T-helper 1 cell treated with Interleukin-12 subunit alpha and Interleukin-12 subunit beta and Interleukin-4 antibody, amounts not matched to agents 30 μg/mL and 1 μg/mL, for 36 hours (primary cell): ENCODE data around the gene SMC5.
A peak's percentile ranks its signal among the peaks of the same experiment; 100 is the strongest.

ENCODE experiments used
- H3K27ac Mint-ChIP-seq: one replicate; pipeline ENCODE4 v1.8.0; 2021; ENCODE audit warnings: mild to moderate bottlenecking, mixed read lengths
- H3K27me3 Mint-ChIP-seq: one replicate; pipeline ENCODE4 v1.8.0; 2021; ENCODE audit warnings: low read depth, mixed read lengths
- H3K36me3 Mint-ChIP-seq: one replicate; pipeline ENCODE4 v1.8.0; 2021; ENCODE audit warnings: low read depth, mixed read lengths
- H3K4me1 Mint-ChIP-seq: one replicate; pipeline ENCODE4 v1.8.0; 2021; ENCODE audit warnings: low read depth, mixed read lengths
- H3K4me3 Mint-ChIP-seq: one replicate; pipeline ENCODE4 v1.8.0; 2021; ENCODE audit warnings: mild to moderate bottlenecking, moderate library complexity, mixed read lengths
- H3K9me3 Mint-ChIP-seq: one replicate; pipeline ENCODE4 v1.8.0; 2021; ENCODE audit warnings: mixed read lengths

The SMC5 gene

DNA sequence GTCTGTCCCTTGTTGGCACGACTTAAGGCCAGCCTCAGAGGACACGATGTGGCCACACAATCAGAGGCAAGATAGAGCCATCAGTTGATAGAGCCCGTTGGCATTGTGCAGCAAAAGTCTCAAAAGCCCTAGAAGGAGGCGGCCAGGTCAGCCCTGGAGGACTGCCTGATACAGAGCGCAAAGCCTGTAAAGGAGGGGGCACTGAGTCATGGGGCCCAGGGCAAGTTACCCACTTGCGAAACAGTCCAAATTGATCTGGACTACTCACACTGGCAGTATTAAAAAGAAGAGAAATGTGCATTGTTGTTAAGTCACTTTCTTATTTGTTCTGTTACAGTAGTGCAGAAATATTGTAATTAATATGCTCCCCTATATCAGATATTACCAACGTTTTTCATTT, 104.2 kb downstream of the SMC5 start:
- H3K36me3 Mint-ChIP-seq: peaks cover 2% of the 10 kb centered on the region
- no peak overlapping the region for H3K27ac Mint-ChIP-seq
- H3K4me1 Mint-ChIP-seq: no peaks in the 10 kb centered on the region
- no peak overlapping the region for H3K4me3 Mint-ChIP-seq
- H3K9me3 Mint-ChIP-seq: no peaks in the 10 kb centered on the region
- no peaks in the 10 kb centered on the region for H3K27me3 Mint-ChIP-seq

DNA sequence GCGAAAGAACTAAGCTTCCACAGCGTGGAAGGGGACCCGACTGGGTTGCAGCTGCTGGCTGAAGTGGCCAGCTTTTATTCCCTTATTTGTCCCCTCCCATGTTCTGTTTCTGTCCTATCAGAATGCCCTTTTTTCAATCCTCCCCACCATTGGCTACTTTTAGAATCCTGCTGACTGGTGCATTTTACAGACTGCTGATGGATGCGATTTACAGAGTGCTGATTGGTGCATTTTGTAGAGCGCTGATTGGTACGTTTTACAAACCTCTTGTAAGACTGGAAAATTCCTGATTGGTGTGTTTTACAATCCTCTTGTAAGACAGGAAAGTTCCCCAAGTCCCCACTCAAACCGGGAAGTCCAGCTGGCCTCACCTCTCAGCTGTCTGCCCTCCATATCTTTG, 105.0 kb downstream of the SMC5 start:
- H3K36me3 Mint-ChIP-seq: peaks cover 2% of the 10 kb centered on the region
- H3K9me3 Mint-ChIP-seq: no peaks in the 10 kb centered on the region
- no peaks in the 10 kb centered on the region for H3K27me3 Mint-ChIP-seq
- H3K27ac Mint-ChIP-seq: no peak overlapping the region
- H3K4me1 Mint-ChIP-seq: no peaks in the 10 kb centered on the region
- H3K4me3 Mint-ChIP-seq: no peak overlapping the region

DNA sequence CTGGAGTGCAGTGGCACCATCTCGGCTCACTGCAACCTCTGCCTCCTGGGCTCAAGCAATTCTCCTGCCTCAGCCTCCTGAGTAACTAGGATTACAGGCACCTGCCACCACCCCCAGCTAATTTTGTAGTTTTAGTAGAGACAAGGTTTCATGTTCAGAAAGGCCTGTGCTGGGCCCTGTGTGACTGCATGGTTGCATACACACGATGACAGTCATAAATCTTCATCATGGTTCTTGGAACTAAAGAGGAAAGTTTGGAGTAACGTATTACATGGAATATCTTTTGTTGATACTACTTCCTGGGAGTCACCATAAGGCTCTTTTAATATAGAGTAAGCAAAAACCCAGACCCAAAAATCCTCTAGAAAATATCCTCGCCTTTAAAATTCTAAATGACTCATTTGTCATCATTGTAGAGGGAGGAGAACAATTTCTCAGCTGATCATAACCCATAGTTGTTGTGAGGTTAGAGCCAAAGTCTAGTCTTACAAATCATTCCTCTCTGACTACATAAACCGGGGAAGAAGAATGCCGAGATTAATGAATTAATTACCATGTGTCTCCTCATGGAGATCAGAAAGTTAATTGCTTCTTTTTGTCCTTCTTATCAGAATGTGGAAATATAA, 108.6 kb downstream of the SMC5 start:
- H3K27me3 Mint-ChIP-seq: no peaks in the 10 kb centered on the region
- H3K36me3 Mint-ChIP-seq: peaks cover 2% of the 10 kb centered on the region
- no peaks in the 10 kb centered on the region for H3K9me3 Mint-ChIP-seq
- no peak overlapping the region for H3K4me3 Mint-ChIP-seq
- no peak overlapping the region for H3K27ac Mint-ChIP-seq
- no peaks in the 10 kb centered on the region for H3K4me1 Mint-ChIP-seq

DNA sequence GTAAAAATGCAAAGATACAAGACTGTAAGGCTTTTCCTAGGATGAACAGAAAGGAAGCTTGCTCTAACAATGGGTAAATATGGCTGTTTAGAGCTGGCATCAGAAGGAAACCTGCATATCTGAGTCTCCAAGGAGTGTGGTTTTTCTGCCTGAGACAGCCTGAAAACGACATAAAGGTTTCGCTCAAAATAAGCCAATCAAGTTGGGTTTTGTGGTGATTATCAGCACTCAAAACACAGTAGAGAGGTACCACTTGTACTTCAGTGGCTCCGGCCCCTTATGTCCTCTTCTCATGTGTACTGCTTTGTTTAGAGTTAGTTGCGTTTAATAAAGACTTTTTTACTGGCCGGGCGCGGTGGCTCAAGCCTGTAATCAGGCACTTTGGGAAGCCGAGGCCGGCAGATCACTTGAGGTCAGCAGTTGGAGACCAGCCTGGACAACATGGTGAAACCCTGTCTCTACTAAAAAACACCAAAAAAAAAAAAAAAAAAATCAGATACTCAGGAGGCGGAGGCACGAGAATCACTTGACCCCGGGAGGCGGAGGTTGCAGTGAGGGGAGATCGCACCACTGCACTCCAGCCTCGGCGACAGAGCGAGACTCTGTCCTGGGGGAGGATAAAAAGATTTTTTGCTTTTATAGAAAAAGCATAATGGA, 116.3 kb downstream of the SMC5 start:
- no peak overlapping the region for H3K4me3 Mint-ChIP-seq
- H3K27me3 Mint-ChIP-seq: no peaks in the 10 kb centered on the region
- no peaks in the 10 kb centered on the region for H3K36me3 Mint-ChIP-seq
- no peaks in the 10 kb centered on the region for H3K4me1 Mint-ChIP-seq
- no peak overlapping the region for H3K27ac Mint-ChIP-seq
- no peaks in the 10 kb centered on the region for H3K9me3 Mint-ChIP-seq

DNA sequence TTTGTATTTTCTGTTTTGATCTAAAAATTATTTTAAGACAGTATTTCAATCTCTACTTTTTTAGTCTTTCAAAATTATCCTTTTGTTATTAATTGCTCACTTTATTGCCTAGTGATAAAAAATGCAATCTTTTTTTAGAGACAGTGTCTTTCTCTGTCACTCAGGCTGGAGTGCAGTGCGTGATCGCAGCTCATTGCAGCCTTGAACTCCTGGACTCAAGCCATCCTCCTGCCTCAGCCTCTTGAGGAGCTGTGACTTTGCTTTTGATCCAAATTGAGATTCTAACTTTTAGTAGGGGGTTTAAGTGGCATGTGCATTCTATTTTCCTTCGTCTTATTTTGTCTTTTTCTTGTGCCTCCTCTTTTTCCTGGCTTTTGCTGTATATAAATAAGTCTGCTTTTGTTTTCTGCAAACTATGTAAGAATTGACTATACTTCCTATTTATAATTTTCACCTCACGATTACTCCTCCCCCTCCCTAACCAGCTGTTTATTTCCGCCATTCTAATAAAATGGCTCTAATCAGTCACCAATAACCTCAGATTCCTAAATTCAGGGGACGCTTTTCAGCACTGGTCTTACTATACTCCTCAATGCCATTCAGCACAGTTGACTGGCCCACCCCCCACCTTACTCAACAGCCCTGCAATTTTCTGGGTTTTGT, 123.4 kb downstream of the SMC5 start:
- H3K4me1 Mint-ChIP-seq: no peaks in the 10 kb centered on the region
- no peak overlapping the region for H3K4me3 Mint-ChIP-seq
- H3K36me3 Mint-ChIP-seq: peaks cover 11% of the 10 kb centered on the region
- H3K27me3 Mint-ChIP-seq: no peaks in the 10 kb centered on the region
- no peak overlapping the region for H3K27ac Mint-ChIP-seq
- H3K9me3 Mint-ChIP-seq: no peaks in the 10 kb centered on the region

DNA sequence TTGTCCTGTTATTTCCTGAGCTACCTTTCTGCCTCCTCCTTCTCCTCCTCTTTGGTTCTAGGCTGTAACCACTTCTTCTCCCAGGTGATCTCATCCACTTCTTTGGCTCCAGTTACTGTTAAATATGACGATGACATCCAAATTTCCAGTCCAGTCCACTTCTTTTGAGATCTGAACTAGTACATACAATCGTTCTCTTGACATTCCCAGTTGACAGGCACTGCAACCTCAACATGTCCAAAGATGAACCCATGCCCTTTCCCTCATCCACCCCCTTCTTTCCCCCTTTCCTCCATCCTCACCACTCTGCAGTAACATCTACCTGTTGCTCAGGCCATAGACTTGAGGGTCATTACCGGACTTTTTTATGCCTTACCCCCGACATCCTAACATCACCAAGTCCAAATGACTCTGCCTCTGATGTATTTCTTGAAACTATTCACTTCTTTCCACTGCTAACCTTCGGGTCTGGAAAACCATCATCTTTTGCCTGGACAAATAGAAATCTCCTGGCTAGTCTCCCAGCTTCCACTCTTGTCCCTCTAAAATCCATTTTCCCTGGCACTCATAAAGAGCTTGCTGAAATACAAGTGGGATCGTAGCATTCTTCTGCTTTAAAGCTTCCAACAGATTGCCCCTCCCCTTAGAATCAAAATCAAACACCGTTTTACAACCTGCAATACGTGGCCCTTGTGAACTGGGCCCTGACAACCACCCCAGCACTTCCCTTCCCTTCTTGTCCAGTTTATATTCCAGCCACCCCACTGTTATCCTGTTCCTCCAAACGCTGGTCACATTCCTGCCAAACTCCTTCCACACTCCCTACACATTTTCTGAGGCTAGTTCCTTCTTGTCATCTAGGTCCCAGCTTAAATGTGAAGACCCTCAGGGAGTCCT, 124.2 kb downstream of the SMC5 start:
- Mint-ChIP-seq H3K36me3 (peaks cover 17% of the 10 kb centered on the region), H3K4me3 (no peak overlapping the region), H3K9me3 (no peaks in the 10 kb centered on the region), H3K27ac (no peak overlapping the region), H3K4me1 (peaks cover 2% of the 10 kb centered on the region), H3K27me3 (no peaks in the 10 kb centered on the region)

DNA sequence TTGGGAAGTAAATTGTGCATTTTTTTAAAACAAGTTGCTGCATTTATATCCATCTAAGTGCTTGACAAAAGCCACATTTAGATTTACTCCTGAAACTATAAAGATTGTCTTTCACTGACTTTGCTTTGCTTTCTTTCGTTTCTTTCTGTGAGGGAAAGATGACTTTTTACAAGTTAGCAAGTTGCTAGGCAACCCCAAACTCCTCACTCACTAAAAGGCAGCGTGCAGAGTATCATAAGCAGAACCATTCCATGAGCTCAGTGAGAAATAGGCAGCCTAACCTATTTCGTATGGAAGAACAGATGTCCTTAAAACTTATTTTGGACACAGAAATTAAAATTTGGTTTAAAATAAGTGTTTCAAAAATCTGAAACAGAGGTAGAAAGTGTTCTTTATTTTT, 126.6 kb downstream of the SMC5 start:
- Mint-ChIP-seq H3K4me3 (no peak overlapping the region), H3K27ac (no peak overlapping the region), H3K36me3 (peaks cover 25% of the 10 kb centered on the region), H3K4me1 (peaks cover 13% of the 10 kb centered on the region), H3K9me3 (no peaks in the 10 kb centered on the region), H3K27me3 (no peaks in the 10 kb centered on the region)

DNA sequence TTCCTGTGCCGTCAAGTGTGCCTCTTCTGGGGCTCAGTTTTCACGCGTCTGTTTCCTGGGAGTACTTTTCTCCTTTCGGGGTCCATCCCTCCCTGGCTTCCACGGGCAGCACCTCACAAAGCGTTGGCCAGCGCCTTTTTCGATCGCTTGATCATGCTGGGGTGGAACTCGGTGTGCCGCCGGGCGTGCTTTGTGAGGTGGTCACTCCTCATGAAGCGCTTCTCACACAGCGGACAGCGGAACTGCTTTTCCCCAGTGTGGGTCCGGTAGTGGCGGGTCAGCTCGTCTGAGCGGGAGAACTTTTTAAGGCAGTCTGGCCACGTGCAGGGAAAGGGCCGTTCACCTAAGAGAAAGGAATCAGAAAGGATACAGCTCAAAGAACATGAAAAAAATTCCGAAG, 128.9 kb downstream of the SMC5 start:
- no peak overlapping the region for H3K4me3 Mint-ChIP-seq
- peaks cover 31% of the 10 kb centered on the region for H3K4me1 Mint-ChIP-seq
- H3K27ac Mint-ChIP-seq: no peak overlapping the region
- no peaks in the 10 kb centered on the region for H3K9me3 Mint-ChIP-seq
- no peaks in the 10 kb centered on the region for H3K27me3 Mint-ChIP-seq
- peaks cover 25% of the 10 kb centered on the region for H3K36me3 Mint-ChIP-seq

DNA sequence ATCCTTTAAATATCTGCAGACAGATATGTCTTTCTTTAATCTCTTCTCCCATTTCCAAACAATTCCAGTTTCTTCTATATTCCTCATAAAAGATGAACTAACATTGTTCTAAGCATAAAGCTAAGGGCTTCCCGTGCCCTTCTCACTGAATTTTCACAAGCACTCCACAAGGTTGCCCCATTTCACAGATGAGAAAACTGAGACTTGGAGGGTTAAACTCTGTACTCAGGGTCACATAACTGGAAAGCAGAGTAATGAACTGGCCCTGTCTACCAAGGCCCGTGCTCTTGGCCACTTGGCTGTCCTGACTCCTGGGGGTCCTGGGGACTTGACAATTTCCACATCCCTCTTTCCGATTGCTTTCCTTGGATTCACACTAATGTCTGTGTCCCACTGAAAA, 130.4 kb downstream of the SMC5 start:
- Mint-ChIP-seq H3K9me3 (no peaks in the 10 kb centered on the region), H3K27ac (no peak overlapping the region), H3K27me3 (no peaks in the 10 kb centered on the region), H3K4me1 (peaks cover 40% of the 10 kb centered on the region), H3K4me3 (no peak overlapping the region), H3K36me3 (peaks cover 24% of the 10 kb centered on the region)

DNA sequence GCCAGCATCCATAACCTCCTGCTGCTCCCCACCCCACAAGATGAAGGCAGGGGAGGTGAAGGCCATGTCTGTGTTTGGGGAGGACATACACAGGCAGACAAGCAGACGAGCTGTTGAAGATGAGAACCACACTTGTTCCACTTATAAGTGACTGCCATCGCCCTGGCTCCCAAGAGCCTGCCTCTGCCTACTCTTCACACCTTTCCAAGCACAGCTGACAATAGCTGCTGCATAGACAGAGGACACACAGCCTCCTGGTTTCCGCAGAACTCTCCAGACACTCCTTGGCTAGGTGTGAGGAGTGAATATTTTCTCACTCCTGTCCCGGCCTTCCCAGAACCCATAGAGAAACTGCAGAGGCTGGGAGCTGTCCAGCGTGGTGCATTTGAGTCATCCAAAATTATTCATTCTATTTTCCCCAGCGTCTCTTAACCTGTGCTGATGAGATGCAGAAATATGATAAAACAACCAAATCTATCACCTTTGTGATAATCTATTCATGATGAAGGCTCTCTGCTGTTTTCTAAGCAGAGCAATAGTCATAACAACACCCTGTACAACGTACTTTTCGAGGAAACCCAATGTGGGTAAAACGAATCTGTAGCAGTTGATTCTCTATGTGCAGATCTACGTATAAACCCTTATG, 131.0 kb downstream of the SMC5 start:
- H3K27ac Mint-ChIP-seq: peak overlapping the region; percentile 55
- H3K4me3 Mint-ChIP-seq: no peak overlapping the region
- H3K36me3 Mint-ChIP-seq: peaks cover 20% of the 10 kb centered on the region
- H3K27me3 Mint-ChIP-seq: no peaks in the 10 kb centered on the region
- no peaks in the 10 kb centered on the region for H3K9me3 Mint-ChIP-seq
- peaks cover 40% of the 10 kb centered on the region for H3K4me1 Mint-ChIP-seq

DNA sequence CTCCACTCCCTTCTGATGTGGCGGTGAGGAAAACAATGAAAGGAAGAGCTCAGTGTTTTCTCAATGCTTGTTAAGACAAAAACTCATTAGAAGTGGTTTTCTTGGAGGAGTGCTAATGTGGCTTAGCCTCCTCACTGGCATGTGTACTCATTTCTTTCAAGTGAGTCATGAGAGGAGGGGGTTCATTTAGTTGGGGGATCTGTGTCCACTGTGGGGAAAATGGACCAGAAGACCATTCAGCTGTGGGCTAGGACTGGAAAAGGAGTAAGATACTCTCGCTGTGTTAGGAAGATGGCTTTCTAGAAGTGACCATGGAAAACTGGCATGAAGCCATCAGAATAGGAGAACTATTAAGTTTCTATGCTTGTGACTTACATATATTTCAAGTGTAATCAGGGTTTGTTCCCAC, 132.2 kb downstream of the SMC5 start:
- H3K4me3 Mint-ChIP-seq: peak overlapping the region; percentile 3
- H3K36me3 Mint-ChIP-seq: peaks cover 20% of the 10 kb centered on the region
- H3K4me1 Mint-ChIP-seq: peaks cover 40% of the 10 kb centered on the region
- no peaks in the 10 kb centered on the region for H3K9me3 Mint-ChIP-seq
- H3K27me3 Mint-ChIP-seq: no peaks in the 10 kb centered on the region
- no peak overlapping the region for H3K27ac Mint-ChIP-seq

DNA sequence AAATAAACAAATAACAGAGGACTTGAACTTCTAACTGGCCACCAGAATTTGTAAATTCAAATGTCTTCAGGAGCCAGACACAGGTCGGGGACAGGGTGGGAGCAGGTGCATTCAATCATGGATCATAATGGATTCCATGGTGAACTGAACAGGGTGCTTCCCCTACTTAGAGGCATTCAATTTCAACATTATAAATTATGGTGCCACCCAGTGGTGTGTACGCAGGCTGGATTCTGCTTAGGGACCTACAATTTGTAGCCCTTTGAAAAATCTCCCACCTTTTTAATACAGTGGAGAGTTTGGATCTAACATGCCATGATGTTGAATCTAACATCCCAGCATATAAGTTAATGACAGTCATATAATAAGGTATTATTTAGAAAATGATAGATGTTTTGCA, 133.4 kb downstream of the SMC5 start:
- peaks cover 14% of the 10 kb centered on the region for H3K36me3 Mint-ChIP-seq
- no peak overlapping the region for H3K4me3 Mint-ChIP-seq
- H3K9me3 Mint-ChIP-seq: no peaks in the 10 kb centered on the region
- H3K4me1 Mint-ChIP-seq: peaks cover 43% of the 10 kb centered on the region
- no peaks in the 10 kb centered on the region for H3K27me3 Mint-ChIP-seq
- no peak overlapping the region for H3K27ac Mint-ChIP-seq

DNA sequence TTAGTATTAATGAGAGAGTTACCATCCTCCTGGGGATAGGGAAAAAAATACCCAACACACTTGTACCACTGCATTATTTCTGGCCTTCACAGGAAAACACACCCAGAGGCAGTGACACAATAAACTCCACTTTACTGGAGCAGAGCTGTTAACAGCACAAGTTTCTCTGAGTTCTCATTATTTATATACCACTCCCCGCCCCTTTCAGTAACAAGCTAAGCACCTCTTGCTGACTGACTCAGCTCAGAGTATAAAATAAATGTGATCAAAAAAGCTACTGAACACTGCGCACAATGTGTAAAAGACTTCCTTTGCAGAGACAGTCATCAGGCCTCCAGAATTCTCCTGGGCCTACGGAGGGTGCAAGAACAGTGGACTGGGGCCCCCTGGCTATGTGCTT, 134.1 kb downstream of the SMC5 start:
- no peaks in the 10 kb centered on the region for H3K9me3 Mint-ChIP-seq
- peaks cover 9% of the 10 kb centered on the region for H3K36me3 Mint-ChIP-seq
- H3K27me3 Mint-ChIP-seq: no peaks in the 10 kb centered on the region
- H3K4me1 Mint-ChIP-seq: peaks cover 48% of the 10 kb centered on the region
- no peak overlapping the region for H3K27ac Mint-ChIP-seq
- no peak overlapping the region for H3K4me3 Mint-ChIP-seq

DNA sequence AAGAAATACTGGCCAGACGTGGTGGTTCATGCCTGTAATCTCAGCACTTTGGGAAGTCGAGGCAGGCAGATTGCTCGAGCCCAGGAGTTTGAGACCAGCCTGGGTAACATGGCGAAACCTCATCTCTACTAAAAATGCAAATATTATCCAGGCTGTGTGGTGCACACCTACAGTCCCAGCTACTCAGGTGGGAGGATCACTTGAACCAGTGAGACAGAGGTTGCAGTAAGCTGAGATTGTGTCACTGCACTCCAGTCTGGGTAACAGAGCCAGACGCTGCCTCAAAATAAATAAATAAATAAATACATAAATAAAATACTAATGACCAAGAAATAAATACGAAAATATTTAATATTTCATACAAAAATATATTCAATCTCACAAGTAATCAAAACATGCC, 136.9 kb downstream of the SMC5 start:
- no peak overlapping the region for H3K4me3 Mint-ChIP-seq

More for the DNA sequence above, 136.9 kb downstream of the SMC5 start:
- Mint-ChIP-seq H3K36me3 (no peaks in the 10 kb centered on the region), H3K27ac (no peak overlapping the region), H3K27me3 (no peaks in the 10 kb centered on the region), H3K4me1 (peaks cover 56% of the 10 kb centered on the region), H3K9me3 (no peaks in the 10 kb centered on the region)
